Stimulated activated CD4-positive, alpha-beta T cell treated with anti-CD3 and anti-CD28 coated beads, Interleukin-15, amount 100 ng/mL, for 1 hour (primary cell): ENCODE measurements around the gene KEL.
"Not testable (repeated sequence)": the region's sequence is repeated elsewhere in the genome, so short reads cannot be mapped to it uniquely, and the experiment has no call there.

Experiments
- DNase-seq, 2 donors: peaks; one replicate each; pipeline ENCODE4 v3.0.0-alpha.2; 2020; ENCODE audit warnings: low read depth in 1 of 2, low spot score in 1 of 2

KEL gene

GRCh38 chr7:142961973-142962926 lies at the start of gene KEL:
Gene KEL (minus strand): TSS chr7:142962363. CDS start chr7:142962206, 157 bp downstream.
- DNase-seq = no peak

GRCh38 chr7:143008007-143008901 lies 46.1 kb upstream of the KEL start:
- peak; percentile 57 to 78 for DNase-seq

- no peak for DNase-seq
Observed at GRCh38 chr7:143005632-143006260, 43.6 kb upstream of the KEL start.

GRCh38 chr7:143003393-143004051 lies 41.4 kb upstream of the KEL start:
- no peak for DNase-seq

GRCh38 chr7:143002898-143003297 lies 40.7 kb upstream of the KEL start:
- DNase-seq = no peak

- DNase-seq = no peak
Observed at GRCh38 chr7:143002106-143002505, 39.9 kb upstream of the KEL start.

- no peak for DNase-seq
Observed at GRCh38 chr7:143000648-143001047, 38.5 kb upstream of the KEL start.

GRCh38 chr7:142999793-143000192 lies 37.6 kb upstream of the KEL start:
- no peak for DNase-seq

GRCh38 chr7:142998966-142999365 lies 36.8 kb upstream of the KEL start:
- DNase-seq = no peak

GRCh38 chr7:142997456-142997989 lies 35.4 kb upstream of the KEL start:
- DNase-seq = no peak

- DNase-seq = no peak
Observed at GRCh38 chr7:142992427-142992826, 30.3 kb upstream of the KEL start.

GRCh38 chr7:142984297-142984696 lies 22.1 kb upstream of the KEL start:
- no peak for DNase-seq

GRCh38 chr7:142983825-142984224 lies 21.7 kb upstream of the KEL start:
- DNase-seq = no peak

GRCh38 chr7:142978402-142978801 lies 16.2 kb upstream of the KEL start:
- not testable (repeated sequence) for DNase-seq

GRCh38 chr7:142974626-142975025 lies 12.5 kb upstream of the KEL start:
- DNase-seq = no peak

GRCh38 chr7:142969183-142969582 lies 7.0 kb upstream of the KEL start:
- no peak for DNase-seq

- DNase-seq = no peak
Observed at GRCh38 chr7:142968229-142968628, 6.1 kb upstream of the KEL start.

GRCh38 chr7:142964502-142965246 lies 2.5 kb upstream of the KEL start:
- DNase-seq = no peak

- DNase-seq = no peak
Observed at GRCh38 chr7:142963993-142964392, 1.8 kb upstream of the KEL start.

GRCh38 chr7:142962991-142963390 lies 828 bp upstream of the KEL start:
- no peak for DNase-seq
